Caco-2 (cell line): ENCODE measurements around the gene RAMP3. TPM values are rescaled to one million over a fixed set of nuclear protein-coding genes. Genes with fewer than 3 reads are reported as not detected.

Source experiments
- BruUV-seq: library from RNA; stranded (reverse); fragments of 400-500 nt; replicated peaks from 2 replicates; lab custom pipeline; 2021; lab: Mats Ljungman, UMichigan
- CTCF ChIA-PET: fragments of 300-600 bp; sonication (Branson Sonifier 250); formaldehyde crosslinking; loops from one replicate; lab custom pipeline; 2022; ENCODE audit warnings: antibody characterized with exemption; lab: Charles Lee
- POLR2A ChIA-PET: fragments of 300-600 bp; sonication (Branson Sonifier 250); formaldehyde crosslinking; loops from one replicate; lab custom pipeline; 2022; ENCODE audit warnings: antibody characterized with exemption; lab: Charles Lee
- DNase-seq, 2 experiments: peaks; one replicate each; pipeline versions ENCODE4 v3.0.0 to v3.0.0-alpha.2; 2020 to 2022
- H3K27me3 ChIP-seq: replicated peaks from 2 replicates; pipeline ENCODE4 v1.6.0; 2011; ENCODE audit warnings: low read length; ENCODE audit not compliant: control insufficient read depth, insufficient read depth
- H3K36me3 ChIP-seq: 2 replicates; pipeline ENCODE4 v1.5.1; 2011; ENCODE audit warnings: low read length; ENCODE audit not compliant: control insufficient read depth, insufficient read depth
- H3K4me1 ChIP-seq: fragments of 250-450 bp; sonication (Bioruptor Pico); 2 replicates; pipeline ENCODE4 v1.5.1; 2020; ENCODE audit warnings: mild to moderate bottlenecking
- H3K4me3 ChIP-seq: 2 replicates; pipeline ENCODE4 v1.5.1; 2011; ENCODE audit warnings: low read depth, mild to moderate bottlenecking, control low read depth, low read length
- H3K9me3 ChIP-seq: fragments of 250-450 bp; sonication (Bioruptor Pico); 2 replicates; pipeline ENCODE4 v1.5.1; 2020; ENCODE audit warnings: mild to moderate bottlenecking, moderate library complexity
- H3K27ac Mint-ChIP-seq: one replicate; pipeline ENCODE4 v1.8.0; 2022; ENCODE audit warnings: mixed read lengths; ENCODE audit not compliant: unreplicated experiment
- H3K27me3 Mint-ChIP-seq: one replicate; pipeline ENCODE4 v1.8.0; 2022; ENCODE audit warnings: mixed read lengths; ENCODE audit not compliant: insufficient read depth, unreplicated experiment
- H3K36me3 Mint-ChIP-seq: one replicate; pipeline ENCODE4 v1.8.0; 2022; ENCODE audit warnings: mild to moderate bottlenecking, mixed read lengths; ENCODE audit not compliant: insufficient read depth, unreplicated experiment
- H3K4me1 Mint-ChIP-seq: one replicate; pipeline ENCODE4 v1.8.0; 2022; ENCODE audit warnings: low read depth, mixed read lengths; ENCODE audit not compliant: unreplicated experiment
- H3K4me3 Mint-ChIP-seq: one replicate; pipeline ENCODE4 v1.8.0; 2022; ENCODE audit warnings: mild to moderate bottlenecking, moderate library complexity, mixed read lengths; ENCODE audit not compliant: unreplicated experiment
- H3K9me3 Mint-ChIP-seq: one replicate; pipeline ENCODE4 v1.8.0; 2022; ENCODE audit warnings: mixed read lengths; ENCODE audit not compliant: unreplicated experiment
- intact Hi-C: fragments of 100-400 bp; cut with micrococcal nuclease; formaldehyde crosslinking; loops from one replicate; pipeline ENCODE4 v1.10.0; 2022; ENCODE audit not compliant: unreplicated experiment
- total RNA-seq: library from RNA; stranded (reverse); gene quantifications from 2 replicates; pipeline ENCODE4 v1.2.3, GENCODE V29; 2022
- TF ChIP-seq, protein P1 (sequence below), 2 experiments: fragments of 200-600 bp in 1 of 2; IDR thresholded peaks; 1 replicate in 1 of 2; 2 replicates in 1 of 2; pipeline versions ENCODE4 v1.5.1 to v1.8.0; 2011 to 2022; ENCODE audit warnings: antibody characterized with exemption in 1 of 2, control low read depth in 1 of 2, inconsistent platforms in 1 of 2, low read depth in 1 of 2, low read length in 1 of 2, mild to moderate bottlenecking in 1 of 2, moderate library complexity in 1 of 2; ENCODE audit not compliant: insufficient read depth in 1 of 2, severe bottlenecking in 1 of 2, unreplicated experiment in 1 of 2

The RAMP3 gene
- total RNA-seq, 1 experiment from 2014 or later = not detected

DNA sequence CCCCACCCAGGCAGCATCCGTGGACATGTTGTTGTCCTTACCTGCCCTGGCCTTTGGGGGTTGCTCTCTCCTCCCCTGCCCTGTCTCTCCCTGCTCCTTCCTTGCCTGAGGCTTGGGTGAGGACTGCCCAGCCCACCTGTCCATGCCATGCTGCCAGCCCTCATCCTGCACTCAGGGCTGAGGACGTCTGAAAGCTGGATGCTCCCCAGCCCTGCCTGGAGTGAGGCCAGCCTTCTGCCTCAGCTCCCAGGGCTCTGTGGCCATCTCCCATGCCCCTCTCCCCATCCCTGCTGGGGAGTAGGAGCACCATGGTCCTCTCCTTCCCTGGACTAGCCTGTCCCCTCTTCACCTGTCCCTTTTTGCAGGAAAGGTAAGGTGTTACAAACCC, 68.4 kb downstream of the RAMP3 start:
- Histone ChIP-seq H3K27me3 (no peaks in the 10 kb centered on the region; the same call in 1 of the 2 replicates), H3K36me3 (no peaks in the 10 kb centered on the region)
- H3K4me1 Mint-ChIP-seq = no peaks in the 10 kb centered on the region

DNA sequence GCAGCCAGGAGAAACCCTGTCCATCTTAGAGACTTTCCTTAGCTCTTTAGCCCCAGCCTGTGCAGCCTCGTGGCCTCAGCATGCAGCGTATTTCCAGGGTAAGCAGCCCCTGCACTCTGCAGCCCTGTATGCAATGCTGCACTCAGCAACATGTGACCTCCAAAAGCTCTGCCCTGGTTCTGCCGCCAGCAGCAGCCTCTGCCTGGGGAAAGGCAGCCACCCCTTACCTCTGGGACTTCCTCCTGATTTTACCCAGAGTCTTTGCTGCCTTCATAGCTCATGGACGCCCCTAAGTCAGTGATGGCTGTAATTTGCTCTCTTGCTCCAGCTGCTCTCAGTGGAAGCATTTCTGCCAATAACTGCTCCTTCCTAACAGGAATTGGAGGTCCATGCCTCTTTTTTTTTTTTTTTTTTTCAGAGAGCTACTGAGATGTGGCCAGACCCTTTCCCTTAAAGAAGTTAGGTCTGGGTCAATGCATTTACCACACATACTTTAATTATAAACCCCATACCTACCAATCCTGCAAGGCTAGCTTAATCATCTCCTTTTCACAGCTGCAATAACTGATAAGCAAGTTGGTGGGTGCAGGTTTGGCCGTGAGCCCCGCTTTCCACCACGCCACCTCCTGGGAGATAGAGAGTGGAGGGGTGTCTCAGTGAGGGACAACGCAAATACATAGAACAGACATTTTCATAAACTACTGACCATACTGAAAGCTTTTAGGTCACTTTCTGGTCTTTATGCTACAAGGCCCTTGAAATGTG, 71.7 kb downstream of the RAMP3 start:
- Histone ChIP-seq H3K4me3 (no peak overlapping the region), H3K4me1 (no peaks in the 10 kb centered on the region), H3K27me3 (no peaks in the 10 kb centered on the region; the same call in 1 of the 2 replicates), H3K36me3 (no peaks in the 10 kb centered on the region), H3K9me3 (no peaks in the 10 kb centered on the region)
- ChIA-PET POLR2A (no interaction called here), CTCF (no interaction called here)
- intact Hi-C loops = no loop called here
- TF ChIP-seq, protein P1, sequence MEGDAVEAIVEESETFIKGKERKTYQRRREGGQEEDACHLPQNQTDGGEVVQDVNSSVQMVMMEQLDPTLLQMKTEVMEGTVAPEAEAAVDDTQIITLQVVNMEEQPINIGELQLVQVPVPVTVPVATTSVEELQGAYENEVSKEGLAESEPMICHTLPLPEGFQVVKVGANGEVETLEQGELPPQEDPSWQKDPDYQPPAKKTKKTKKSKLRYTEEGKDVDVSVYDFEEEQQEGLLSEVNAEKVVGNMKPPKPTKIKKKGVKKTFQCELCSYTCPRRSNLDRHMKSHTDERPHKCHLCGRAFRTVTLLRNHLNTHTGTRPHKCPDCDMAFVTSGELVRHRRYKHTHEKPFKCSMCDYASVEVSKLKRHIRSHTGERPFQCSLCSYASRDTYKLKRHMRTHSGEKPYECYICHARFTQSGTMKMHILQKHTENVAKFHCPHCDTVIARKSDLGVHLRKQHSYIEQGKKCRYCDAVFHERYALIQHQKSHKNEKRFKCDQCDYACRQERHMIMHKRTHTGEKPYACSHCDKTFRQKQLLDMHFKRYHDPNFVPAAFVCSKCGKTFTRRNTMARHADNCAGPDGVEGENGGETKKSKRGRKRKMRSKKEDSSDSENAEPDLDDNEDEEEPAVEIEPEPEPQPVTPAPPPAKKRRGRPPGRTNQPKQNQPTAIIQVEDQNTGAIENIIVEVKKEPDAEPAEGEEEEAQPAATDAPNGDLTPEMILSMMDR (IDR thresholded peaks at IDR 0.05; ENCODE audit: insufficient read depth in 1 of 2, low read depth in 1 of 2, low read length in 1 of 2, severe bottlenecking in 1 of 2, unreplicated experiment in 1 of 2) = no peak
- Mint-ChIP-seq H3K4me3 (no peak overlapping the region), H3K9me3 (no peaks in the 10 kb centered on the region), H3K27ac (no peak overlapping the region), H3K36me3 (no peaks in the 10 kb centered on the region), H3K27me3 (peaks cover 18% of the 10 kb centered on the region), H3K4me1 (no peaks in the 10 kb centered on the region)
- BruUV-seq = no TSS peak
- no peak for DNase-seq

More for the DNA sequence above, 68.4 kb downstream of the RAMP3 start:
- ChIA-PET POLR2A (no interaction called here), CTCF (no interaction called here)
- no TSS peak for BruUV-seq
- DNase-seq = no peak
- Histone ChIP-seq H3K4me1 (no peaks in the 10 kb centered on the region), H3K9me3 (no peaks in the 10 kb centered on the region), H3K4me3 (no peak overlapping the region)
- Mint-ChIP-seq H3K9me3 (no peaks in the 10 kb centered on the region), H3K27me3 (peaks cover 23% of the 10 kb centered on the region), H3K4me3 (no peak overlapping the region), H3K27ac (no peak overlapping the region), H3K36me3 (no peaks in the 10 kb centered on the region)
- intact Hi-C loops = no loop called here
- TF ChIP-seq, protein P1 (IDR thresholded peaks at IDR 0.05; ENCODE audit: insufficient read depth in 1 of 2, low read depth in 1 of 2, low read length in 1 of 2, severe bottlenecking in 1 of 2, unreplicated experiment in 1 of 2) = no peak

DNA sequence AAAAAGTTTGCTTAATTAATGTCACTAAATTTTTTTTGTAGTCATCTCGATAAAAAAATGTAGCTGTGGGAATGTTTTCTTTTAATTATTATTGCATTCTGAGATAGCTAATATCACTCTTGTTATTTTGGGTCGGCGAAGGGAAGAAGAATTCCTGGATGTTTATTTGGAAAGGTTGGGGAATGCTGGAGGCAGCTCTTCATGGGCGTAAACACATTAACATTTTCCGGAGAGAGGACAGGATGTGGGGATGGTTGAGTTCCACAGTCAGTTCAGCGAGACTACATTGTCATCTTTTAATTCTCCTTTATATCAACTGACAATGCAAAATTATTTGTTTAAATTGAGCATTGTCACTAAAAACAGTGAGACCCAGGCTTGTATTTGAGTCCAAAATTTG, 72.5 kb downstream of the RAMP3 start:
- Mint-ChIP-seq H3K27me3 (peaks cover 20% of the 10 kb centered on the region), H3K36me3 (no peaks in the 10 kb centered on the region), H3K9me3 (no peaks in the 10 kb centered on the region), H3K4me3 (no peak overlapping the region), H3K4me1 (no peaks in the 10 kb centered on the region), H3K27ac (no peak overlapping the region)
- CTCF ChIA-PET = no interaction called here
- Histone ChIP-seq H3K4me3 (no peak overlapping the region), H3K4me1 (no peaks in the 10 kb centered on the region), H3K27me3 (no peaks in the 10 kb centered on the region; the same call in 1 of the 2 replicates), H3K9me3 (no peaks in the 10 kb centered on the region), H3K36me3 (no peaks in the 10 kb centered on the region)
- intact Hi-C loops = no loop called here
- TF ChIP-seq, protein P1 (IDR thresholded peaks at IDR 0.05; ENCODE audit: insufficient read depth in 1 of 2, low read depth in 1 of 2, low read length in 1 of 2, severe bottlenecking in 1 of 2, unreplicated experiment in 1 of 2) = no peak
- POLR2A ChIA-PET = no interaction called here
- no TSS peak for BruUV-seq
- no peak for DNase-seq
